T-helper 17 cell (primary cell): ENCODE data around the gene TRAF2. TPM values are rescaled to one million over a fixed set of nuclear protein-coding genes. Genes with fewer than 3 reads are reported as not detected.

Experiments used
- ATAC-seq: fragments of 150-1000 bp; cut with Tn5 transposase; 2 replicates; pipeline ENCODE4 v1.10.0; 2021; ENCODE audit warnings: mild to moderate bottlenecking, moderate library complexity
- DNase-seq, 3 donors: peaks; one replicate each; pipeline versions ENCODE4 v3.0.0 to v3.0.0-alpha.2; 2020 to 2021
- H3K9me3 ChIP-seq: one replicate; pipeline ENCODE4 v1.7.0; 2013; ENCODE audit warnings: low read length, mild to moderate bottlenecking; ENCODE audit not compliant: control insufficient read depth, poor library complexity, severe bottlenecking
- H3K27ac Mint-ChIP-seq: one replicate; pipeline ENCODE4 v1.8.0; 2022; ENCODE audit warnings: mild to moderate bottlenecking, moderate library complexity, mixed read lengths
- H3K27me3 Mint-ChIP-seq: one replicate; pipeline ENCODE4 v1.8.0; 2022; ENCODE audit warnings: mixed read lengths
- H3K36me3 Mint-ChIP-seq: one replicate; pipeline ENCODE4 v1.8.0; 2022; ENCODE audit warnings: low read depth, mixed read lengths
- H3K4me1 Mint-ChIP-seq: one replicate; pipeline ENCODE4 v1.8.0; 2022; ENCODE audit warnings: mild to moderate bottlenecking, mixed read lengths
- H3K4me3 Mint-ChIP-seq: one replicate; pipeline ENCODE4 v1.8.0; 2022; ENCODE audit warnings: mild to moderate bottlenecking, moderate library complexity, mixed read lengths
- total RNA-seq, 4 donors: library from RNA in 2 of 4; stranded (reverse) in 2 of 4; gene quantifications; one replicate each; pipeline ENCODE4 v1.2.3 and lab custom pipeline; 2022 to 2026

TRAF2 gene
- total RNA-seq, 2 donors from 2014 or later: 20.8 to 21.4 TPM

GRCh38 chr9:136850866-136851775 is 35.2 kb upstream of the TRAF2 start:
- peak overlapping the region; percentile 92 for H3K4me3 Mint-ChIP-seq
- ATAC-seq (no peak), DNase-seq (no peak)
- H3K9me3 ChIP-seq: no peaks in the 10 kb centered on the region
- H3K4me1 Mint-ChIP-seq: peaks cover 20% of the 10 kb centered on the region
- H3K36me3 Mint-ChIP-seq: peaks cover 2% of the 10 kb centered on the region
- no peak overlapping the region for H3K27ac Mint-ChIP-seq
- H3K27me3 Mint-ChIP-seq: peaks cover 12% of the 10 kb centered on the region

GRCh38 chr9:136851941-136852663 is 34.2 kb upstream of the TRAF2 start, which contains the start of gene MAMDC4:
TSS of gene MAMDC4 (plus strand) at chr9:136852346. CDS start at chr9:136852417, 71 bp downstream.
- Mint-ChIP-seq H3K4me1 (peaks cover 15% of the 10 kb centered on the region), H3K36me3 (no peaks in the 10 kb centered on the region), H3K27me3 (peaks cover 7% of the 10 kb centered on the region), H3K27ac (no peak within 1 kb of the TSS), H3K4me3 (peak within 1 kb of the TSS; percentile 7)
- ATAC-seq: no peak
- no peaks in the 10 kb centered on the region for H3K9me3 ChIP-seq
- no peak for DNase-seq

GRCh38 chr9:136852664-136853595 is 33.4 kb upstream of the TRAF2 start:
- H3K9me3 ChIP-seq: no peaks in the 10 kb centered on the region
- ATAC-seq (no peak), DNase-seq (peak in 1 of 3 donors; percentile 3)
- peaks cover 10% of the 10 kb centered on the region for H3K4me1 Mint-ChIP-seq
- H3K4me3 Mint-ChIP-seq: no peak overlapping the region
- peaks cover under 1% of the 10 kb centered on the region for H3K27me3 Mint-ChIP-seq
- H3K36me3 Mint-ChIP-seq: no peaks in the 10 kb centered on the region
- no peak overlapping the region for H3K27ac Mint-ChIP-seq

GRCh38 chr9:136853596-136854112 is 32.7 kb upstream of the TRAF2 start:
- Mint-ChIP-seq H3K36me3 (no peaks in the 10 kb centered on the region), H3K4me1 (peaks cover 8% of the 10 kb centered on the region), H3K4me3 (no peak overlapping the region), H3K27me3 (no peaks in the 10 kb centered on the region), H3K27ac (no peak overlapping the region)
- ATAC-seq (no peak), DNase-seq (peak in 1 of 3 donors; percentile 4)
- no peaks in the 10 kb centered on the region for H3K9me3 ChIP-seq

- Mint-ChIP-seq H3K27me3 (no peaks in the 10 kb centered on the region), H3K4me1 (peaks cover 5% of the 10 kb centered on the region), H3K4me3 (no peak overlapping the region), H3K27ac (no peak overlapping the region), H3K36me3 (no peaks in the 10 kb centered on the region)
- no peaks in the 10 kb centered on the region for H3K9me3 ChIP-seq
- no peak for ATAC-seq
- DNase-seq: peak; percentile 3 to 11 (median 8)
These were observed 32.0 kb upstream of the TRAF2 start for GRCh38 chr9:136854113-136854841.

- Mint-ChIP-seq H3K36me3 (no peaks in the 10 kb centered on the region), H3K27ac (no peak overlapping the region), H3K4me1 (peaks cover 2% of the 10 kb centered on the region), H3K27me3 (no peaks in the 10 kb centered on the region), H3K4me3 (no peak overlapping the region)
- no peak for ATAC-seq
- peak; percentile 3 to 8 (median 8) for DNase-seq
- no peaks in the 10 kb centered on the region for H3K9me3 ChIP-seq
These were observed 31.4 kb upstream of the TRAF2 start for GRCh38 chr9:136854842-136855460.

GRCh38 chr9:136855461-136856078 is 30.7 kb upstream of the TRAF2 start:
- H3K27me3 Mint-ChIP-seq: no peaks in the 10 kb centered on the region
- no peak overlapping the region for H3K4me3 Mint-ChIP-seq
- no peak for ATAC-seq

GRCh38 chr9:136856079-136856476 is 30.2 kb upstream of the TRAF2 start:
- no peak overlapping the region for H3K27ac Mint-ChIP-seq
- H3K36me3 Mint-ChIP-seq: no peaks in the 10 kb centered on the region
- no peaks in the 10 kb centered on the region for H3K9me3 ChIP-seq
- H3K4me1 Mint-ChIP-seq: no peaks in the 10 kb centered on the region
- DNase-seq: peak in 2 of 3 donors; percentile 3 to 10
- no peaks in the 10 kb centered on the region for H3K27me3 Mint-ChIP-seq
- no peak overlapping the region for H3K4me3 Mint-ChIP-seq
- no peak for ATAC-seq

More at GRCh38 chr9:136855461-136856078, 30.7 kb upstream of the TRAF2 start:
- Mint-ChIP-seq H3K27ac (no peak overlapping the region), H3K36me3 (no peaks in the 10 kb centered on the region), H3K4me1 (no peaks in the 10 kb centered on the region)
- DNase-seq: peak; percentile 4 to 10 (median 7)
- no peaks in the 10 kb centered on the region for H3K9me3 ChIP-seq

GRCh38 chr9:136856541-136857141 is 29.7 kb upstream of the TRAF2 start:
- Mint-ChIP-seq H3K4me1 (no peaks in the 10 kb centered on the region), H3K27ac (no peak overlapping the region), H3K36me3 (no peaks in the 10 kb centered on the region), H3K4me3 (no peak overlapping the region), H3K27me3 (no peaks in the 10 kb centered on the region)
- DNase-seq (peak in 2 of 3 donors; percentile 2 to 8), ATAC-seq (no peak)
- no peaks in the 10 kb centered on the region for H3K9me3 ChIP-seq

GRCh38 chr9:136857166-136857565 is 29.1 kb upstream of the TRAF2 start:
- DNase-seq (peak in 2 of 3 donors; percentile 1 to 9), ATAC-seq (no peak)
- H3K4me1 Mint-ChIP-seq: no peaks in the 10 kb centered on the region
- no peak overlapping the region for H3K4me3 Mint-ChIP-seq
- no peak overlapping the region for H3K27ac Mint-ChIP-seq
- H3K36me3 Mint-ChIP-seq: no peaks in the 10 kb centered on the region
- H3K27me3 Mint-ChIP-seq: no peaks in the 10 kb centered on the region
- H3K9me3 ChIP-seq: no peaks in the 10 kb centered on the region
